HG03575 (cell line): ENCODE measurements around the gene YKT6.
"Not testable (repeated sequence)": the region's sequence is repeated elsewhere in the genome, so short reads cannot be mapped to it uniquely, and the experiment has no call there.

Experiments used
- ATAC-seq: cut with Tn5 transposase; IDR thresholded peaks from one replicate; pipeline ENCODE4 v1.9.1; 2021; ENCODE audit not compliant: unreplicated experiment, insufficient number of reproducible peaks, low FRiP score; ENCODE audit errors: extremely low read depth

Gene YKT6

DNA sequence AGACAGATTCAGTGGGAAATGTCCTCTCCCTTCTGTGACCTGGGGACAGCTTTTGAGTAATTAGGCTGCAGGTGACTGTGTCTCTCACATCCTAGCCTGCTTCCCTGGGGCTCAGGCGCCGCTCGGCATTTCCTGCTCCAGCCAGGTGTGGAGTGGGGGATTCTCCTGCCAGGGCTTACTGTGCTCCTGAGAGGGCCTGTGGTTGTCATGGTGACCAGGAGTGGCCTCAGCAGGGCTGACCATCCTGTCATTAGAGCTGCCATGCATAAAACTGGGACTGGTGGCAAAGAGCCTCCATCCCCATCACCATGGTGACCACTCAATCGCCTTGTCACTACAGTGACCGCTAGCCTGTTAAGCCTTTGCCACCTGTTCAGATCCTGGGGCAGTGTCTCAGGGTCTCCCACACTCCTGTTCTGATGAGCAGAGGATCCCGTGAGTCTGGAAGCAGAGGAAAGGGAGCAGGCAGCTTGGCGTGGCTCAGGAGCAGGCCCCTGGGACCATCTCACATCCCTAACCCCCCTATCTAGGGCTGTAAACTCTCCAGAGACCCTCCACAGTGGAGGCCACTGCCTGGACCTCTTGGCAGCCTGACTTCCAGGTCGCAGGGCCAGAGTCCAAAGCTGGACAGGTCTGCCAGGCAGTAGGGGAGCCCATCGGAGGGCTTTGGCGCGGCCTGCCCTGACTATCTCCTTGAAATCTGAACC lies 11.3 kb upstream of the YKT6 start, which contains the start of gene GCK:
Gene GCK (minus strand): TSS at position 154 of the 707 bp plus-strand sequence. CDS start 486 bp downstream, outside the sequence.
- no peak for ATAC-seq

DNA sequence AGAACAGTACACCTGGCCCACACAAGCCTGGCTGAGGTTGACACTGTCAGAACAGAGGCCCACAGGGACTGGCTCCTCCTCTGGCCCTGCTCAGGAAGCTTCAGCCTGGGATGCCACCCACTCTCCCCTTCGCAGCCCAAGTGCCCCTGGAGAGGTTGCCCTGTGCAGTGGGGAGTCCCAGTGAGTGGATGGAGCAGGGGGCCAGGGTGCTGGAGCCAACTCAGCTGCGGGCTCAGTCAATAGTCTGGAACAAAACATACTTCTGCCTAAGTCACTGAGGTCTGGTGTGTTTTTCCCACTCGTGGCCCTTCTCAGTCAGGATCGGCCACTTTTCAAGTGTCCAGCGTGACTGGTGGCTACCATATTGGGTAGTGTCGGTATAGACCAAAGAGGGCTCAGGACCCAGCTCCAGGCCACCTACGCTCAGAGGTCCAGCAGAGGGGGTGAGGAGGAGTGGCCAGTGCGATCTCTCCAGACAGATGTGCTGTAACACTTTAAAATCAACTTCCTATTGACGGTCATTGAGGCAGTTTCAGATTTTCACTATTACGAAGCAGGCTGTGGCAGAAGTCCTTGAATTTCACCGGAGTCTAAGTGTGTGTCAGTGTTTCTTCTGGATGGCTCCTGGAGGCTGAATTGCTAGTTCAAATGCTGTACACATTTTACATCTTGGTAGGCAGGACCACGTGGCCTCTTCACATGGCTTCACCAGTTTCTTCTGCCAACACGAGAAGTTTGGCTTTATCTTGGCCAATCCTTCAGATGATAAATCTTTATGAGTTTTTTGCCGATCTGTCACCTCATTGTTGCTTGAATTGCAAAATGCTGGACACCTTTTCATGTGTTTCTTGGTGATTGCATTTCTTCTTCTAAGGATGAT lies 10.5 kb upstream of the YKT6 start:
- no peak for ATAC-seq

DNA sequence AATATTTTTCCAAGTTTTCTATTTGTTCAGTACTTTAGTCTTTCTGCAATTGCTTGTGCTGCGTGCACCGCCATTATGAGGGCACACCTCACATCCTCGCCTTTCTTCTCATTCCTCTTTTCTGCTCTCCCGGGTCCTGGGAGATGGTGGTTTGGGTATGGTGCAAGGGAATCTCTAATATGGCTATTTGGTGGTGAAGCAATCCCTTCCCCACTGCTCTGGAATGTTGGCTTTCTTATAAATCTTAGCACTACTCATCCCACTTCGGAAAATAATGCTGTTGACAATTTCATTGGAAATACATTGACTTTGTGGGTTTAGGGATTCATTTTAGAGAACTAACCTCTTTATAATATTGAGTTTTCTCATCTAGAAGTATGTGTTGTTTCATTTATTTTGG lies 9.6 kb upstream of the YKT6 start:
- no peak for ATAC-seq

DNA sequence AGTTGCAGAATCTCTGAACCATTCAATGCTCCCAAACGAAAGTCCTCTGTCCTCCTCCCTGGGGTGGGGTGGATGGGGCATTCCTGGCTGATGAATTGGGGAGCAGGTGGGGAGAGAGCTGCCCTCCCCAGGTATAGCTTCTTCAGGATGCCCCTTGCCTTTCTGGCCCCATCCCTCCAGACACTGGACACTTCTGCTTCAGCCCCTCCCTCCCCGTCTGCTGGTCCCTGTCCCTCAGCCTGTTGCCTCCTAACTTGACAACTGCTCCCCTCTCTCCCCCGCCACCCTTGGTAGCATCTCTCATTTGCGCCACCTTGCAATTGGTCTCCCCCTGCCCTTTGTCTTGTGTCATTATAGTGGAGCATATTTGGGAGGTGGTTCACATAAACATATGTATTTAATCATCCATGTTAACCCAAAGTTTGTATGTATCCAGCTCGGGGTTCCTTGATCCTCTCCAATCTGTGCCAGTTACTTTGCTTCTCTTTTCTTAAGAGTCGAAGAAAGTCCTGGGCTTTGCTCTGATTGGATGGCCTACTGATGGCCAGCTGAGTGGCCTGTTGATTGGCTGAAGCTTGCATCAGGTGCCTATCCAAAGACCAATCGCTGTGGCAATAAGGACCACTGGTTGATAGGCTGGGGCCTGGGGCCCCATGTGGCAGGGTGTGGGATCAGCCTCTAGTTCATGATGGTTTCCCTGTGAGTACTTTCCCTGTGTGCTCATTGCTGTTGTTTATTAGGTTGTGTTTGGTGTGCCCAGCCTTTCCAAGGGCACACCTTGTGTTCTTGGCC lies 7.6 kb upstream of the YKT6 start:
- no peak for ATAC-seq

DNA sequence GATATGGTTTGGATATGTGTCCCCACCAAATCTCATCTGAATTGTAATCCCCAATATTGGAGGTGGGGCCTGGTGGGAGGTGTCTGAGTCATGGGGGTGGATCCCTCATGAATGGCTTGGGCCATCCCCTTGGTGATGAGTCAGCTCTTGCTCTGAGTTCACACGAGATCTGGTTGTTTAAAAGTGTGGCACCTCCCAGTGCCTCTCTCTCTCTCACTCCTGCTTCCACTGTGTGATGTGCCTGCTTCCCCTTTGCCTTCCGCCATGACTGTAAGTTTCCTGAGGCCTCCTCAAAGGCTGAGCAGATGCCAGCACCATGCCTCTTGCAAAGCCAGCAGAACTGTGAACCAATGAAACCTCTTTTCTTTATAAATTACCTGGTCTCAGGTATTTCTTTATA lies 6.7 kb upstream of the YKT6 start:
- no peak for ATAC-seq

DNA sequence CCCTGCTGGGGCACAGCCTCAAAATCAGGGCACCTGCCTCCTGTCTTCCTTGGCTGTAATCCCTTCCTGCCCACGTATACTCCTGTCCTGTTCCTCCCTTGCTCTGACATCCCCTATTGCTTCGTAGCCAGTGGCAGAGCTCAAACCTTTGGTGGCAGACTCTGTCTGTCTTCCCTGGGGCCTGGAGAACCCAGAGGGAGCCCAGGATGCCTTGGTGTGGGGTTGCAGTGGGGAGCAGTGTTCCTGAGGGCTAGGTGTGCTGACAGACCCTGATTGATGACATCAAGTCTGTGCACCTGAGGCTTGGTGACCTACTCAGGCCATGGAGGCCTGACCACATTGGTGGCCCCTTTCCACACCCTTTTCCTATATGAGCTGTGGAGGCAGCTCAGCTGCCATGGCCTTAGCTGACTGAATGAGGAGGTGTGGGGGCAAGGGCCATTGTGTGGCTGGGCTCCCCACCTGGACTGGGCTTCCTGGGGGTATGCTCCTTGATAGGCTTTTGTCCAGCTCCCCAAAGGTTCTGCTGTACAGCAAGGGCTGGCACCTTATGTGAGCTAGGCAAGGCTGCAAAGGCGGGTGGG lies 6.1 kb upstream of the YKT6 start:
- no peak for ATAC-seq

DNA sequence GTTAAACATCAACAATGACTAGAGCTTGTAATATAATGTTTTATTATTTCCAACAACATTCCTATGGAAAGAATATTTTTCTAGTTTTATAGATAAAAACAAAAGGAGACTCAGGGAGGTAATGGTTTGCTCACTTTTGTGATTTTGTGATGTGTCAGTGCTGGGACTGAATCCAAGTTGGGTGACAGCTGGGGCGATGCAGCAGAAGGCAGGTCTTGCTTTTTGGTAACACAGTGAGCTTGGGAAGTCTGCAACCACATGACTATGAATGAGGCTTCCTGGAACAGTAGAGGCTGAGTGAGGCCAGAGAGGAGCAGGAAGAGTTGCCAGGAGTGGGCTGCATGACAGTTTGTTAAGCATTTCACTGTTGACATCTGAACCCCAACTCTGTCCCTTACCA lies 4.9 kb upstream of the YKT6 start:
- ATAC-seq: no peak

DNA sequence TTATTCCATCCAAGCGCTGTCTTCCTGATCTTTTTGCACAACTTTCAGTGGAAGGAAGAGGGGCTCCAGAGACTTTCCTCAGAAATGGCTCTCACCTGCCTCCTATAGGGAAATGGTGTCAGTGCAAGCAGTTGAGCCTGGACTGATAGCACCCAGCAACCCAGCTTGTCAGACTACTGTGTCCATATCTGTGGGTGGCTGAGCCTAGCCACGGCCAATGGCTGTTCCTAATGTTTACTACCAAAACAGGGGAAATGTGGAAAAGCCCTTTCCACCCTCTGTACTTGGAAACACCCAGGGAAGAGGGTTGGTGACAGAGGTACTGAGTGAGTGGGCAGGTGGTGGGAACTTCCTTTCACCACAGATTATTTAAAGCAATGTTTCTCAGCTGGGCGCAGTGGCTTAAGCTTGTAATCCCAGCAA lies 4.3 kb upstream of the YKT6 start:
- ATAC-seq: no peak

DNA sequence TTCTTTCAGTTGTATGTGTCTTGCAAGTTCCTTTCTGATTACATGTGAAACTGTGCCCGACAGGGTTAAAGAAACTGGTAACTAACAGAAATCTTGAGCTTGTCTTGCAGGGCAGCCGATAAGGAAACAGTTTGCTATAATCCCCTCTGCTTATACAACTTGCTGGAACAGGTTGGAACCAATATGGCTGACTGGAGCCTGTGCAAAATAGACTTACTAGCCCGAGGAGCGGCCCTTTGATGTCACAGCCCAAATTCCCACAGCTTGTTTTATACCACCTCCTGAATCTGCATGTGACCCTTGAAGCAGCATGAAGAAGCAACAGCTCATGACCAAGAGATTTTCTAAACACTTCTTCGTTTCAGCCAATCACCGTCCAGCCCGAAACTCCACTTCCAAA lies 3.3 kb upstream of the YKT6 start:
- ATAC-seq: no peak

DNA sequence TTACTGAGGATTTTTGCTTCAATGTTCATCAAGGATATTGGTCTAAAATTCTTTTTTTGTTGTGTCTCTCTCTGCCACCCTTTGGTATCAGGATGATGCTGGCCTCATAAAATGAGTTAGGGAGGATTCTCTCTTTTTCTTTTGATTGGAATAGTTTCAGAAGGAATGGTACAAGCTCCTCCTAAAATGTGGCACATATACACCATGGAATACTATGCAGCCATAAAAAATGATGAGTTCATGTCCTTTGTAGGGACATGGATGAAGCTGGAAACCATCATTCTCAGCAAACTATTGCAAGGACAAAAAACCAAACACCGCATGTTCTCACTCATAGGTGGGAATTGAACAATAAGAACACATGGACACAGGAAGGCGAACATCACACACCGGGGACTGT lies 615 bp upstream of the YKT6 start:
- ATAC-seq: not testable (repeated sequence)

DNA sequence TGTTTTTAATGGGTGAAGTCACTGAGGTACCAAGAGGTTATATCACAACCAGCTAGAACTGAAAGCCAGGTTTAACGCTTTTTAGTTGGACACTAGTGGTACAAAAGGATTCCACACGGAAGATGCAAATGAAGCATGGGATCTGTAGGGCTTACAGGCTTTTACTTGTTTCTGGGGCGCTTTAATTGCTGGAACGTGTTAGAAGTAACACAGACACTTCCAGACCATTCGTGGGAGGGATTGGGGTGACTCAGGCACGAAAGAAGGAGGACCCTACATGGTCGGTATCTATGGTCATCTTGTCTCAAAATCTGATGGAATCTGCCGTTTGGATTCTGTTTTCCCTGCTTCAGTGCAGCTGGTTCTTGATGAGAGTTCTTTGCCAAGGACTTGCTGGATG lies 1.0 kb downstream of the YKT6 start:
- ATAC-seq: no peak

DNA sequence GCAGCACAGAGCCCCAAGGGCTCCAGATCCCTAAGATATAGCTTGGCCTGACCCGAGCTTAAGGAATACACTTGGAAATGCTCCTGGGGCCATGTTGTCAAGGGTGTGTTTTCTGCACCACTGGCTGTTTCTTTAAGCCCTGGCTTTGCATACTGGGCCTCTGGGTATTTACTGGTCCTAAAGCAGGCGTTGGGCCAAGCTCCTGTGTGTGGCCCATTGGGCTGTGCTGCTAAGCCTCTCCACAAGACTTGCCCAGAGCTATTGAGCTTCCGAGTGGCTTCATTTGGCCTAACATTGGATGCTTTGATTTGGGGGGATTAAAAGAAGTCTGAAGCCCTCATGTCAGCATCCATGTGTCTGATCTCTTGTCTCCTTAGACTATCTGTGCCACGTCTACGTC lies 5.2 kb downstream of the YKT6 start:
- no peak for ATAC-seq

DNA sequence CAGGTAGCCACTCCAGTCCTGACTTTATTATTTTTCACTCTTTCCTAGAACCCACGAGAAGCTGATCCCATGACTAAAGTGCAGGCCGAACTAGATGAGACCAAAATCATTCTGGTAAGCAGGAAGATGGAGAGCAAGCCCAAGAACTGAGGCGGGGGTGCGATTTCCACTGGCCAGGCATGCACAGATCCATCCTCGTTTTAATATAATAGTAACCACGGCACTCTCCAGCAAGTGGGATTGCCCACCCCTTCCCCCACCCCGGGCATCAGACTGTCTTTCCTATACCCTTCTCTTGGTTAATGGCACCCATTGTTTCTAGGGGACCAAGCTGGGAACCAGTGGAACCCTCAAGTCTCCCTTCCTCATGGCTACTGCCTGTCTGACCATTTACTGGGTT lies 7.3 kb downstream of the YKT6 start:
- ATAC-seq: no peak

DNA sequence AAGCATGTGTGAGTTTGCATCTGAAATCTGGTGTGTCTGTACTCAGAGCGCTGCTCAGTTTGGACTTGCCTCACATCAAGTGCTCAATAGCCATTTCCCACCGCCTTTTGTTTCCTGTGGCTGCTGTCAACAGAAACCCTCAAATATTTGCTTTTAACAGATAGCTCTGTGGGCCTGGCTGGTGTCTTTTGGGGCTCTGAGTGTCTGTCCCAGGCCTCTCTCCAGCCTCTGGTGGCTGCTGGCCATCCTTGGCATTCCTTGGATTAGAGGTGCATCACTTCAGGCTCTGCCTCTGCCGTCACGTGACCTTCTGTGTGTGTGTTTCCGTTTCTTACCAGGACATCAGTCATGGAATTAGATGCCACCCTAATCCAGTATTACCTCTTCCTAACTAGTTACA lies 9.3 kb downstream of the YKT6 start:
- no peak for ATAC-seq

DNA sequence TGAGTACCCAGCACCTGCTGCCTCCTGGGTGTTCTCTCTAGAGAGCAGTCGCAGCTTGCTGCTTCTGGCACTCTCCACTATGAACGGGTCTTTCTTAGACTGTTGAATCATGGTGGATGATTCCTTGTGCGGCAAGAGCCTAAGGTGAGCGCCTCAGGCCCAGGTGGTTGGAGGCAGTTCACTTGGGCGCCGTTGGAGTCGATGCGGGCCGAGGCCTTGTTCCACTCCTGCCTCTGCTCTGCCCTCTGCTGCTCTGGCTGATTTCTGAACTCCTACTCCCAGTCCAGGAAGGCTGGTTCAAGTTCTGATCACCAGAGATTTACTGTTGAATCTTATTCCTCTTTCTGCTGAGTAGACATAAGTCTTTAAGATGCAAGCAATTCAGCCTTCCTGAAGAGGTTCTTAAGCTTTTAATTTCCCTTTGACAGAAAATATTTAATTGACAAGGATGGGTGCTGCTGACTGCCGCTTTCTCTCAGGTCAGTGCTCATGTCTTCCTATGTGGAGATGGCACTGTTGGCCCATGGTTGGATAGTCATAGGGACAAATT lies 10.4 kb downstream of the YKT6 start:
- no peak for ATAC-seq

DNA sequence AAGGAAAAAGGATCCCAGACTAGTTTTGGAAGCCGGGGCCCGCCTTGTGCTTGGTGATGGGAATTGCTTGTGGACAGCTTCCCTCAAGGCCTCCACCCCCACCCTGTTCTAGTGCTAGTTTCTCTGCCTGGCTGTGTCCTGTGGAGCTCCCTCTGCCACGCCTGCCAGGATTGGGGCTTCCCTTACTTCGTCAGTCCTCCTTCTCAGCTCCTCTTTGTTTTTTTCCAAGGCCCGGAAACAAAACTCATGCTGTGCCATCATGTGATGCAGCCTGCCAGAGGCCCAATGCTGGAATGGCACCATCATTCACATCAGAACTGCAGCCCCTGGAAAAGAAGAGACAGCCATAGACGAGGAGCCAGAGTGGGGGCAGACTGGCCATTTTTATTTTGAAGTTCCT lies 11.2 kb downstream of the YKT6 start:
- no peak for ATAC-seq

DNA sequence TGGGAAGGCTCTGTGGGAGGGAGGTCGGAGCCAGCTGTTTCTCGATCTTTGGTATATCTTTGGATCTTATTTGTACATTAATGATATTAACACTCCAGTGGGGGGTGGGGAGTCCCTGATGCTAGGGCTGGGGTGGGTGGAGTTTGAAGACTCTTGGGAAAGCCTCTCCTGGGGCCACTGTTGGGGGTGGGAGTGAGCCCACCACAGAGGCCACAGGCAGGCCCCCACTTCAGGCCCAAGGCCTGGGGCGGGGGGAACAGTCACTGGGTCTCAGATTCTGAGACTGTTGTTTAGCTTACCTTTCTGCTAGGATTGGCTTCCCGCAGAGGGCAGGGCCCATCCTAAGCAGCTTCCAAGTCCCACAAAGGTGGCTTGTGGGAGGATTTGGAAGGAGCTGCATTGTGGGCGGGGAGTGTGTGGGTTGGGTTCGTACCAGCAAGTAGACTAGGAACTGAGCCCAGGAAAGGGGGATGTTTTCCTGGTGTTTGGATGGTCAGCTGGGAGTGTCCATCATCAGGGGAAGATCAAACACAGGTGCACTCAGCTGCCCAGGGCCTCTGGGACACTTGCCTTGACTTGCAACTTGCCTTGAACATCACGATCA lies 11.9 kb downstream of the YKT6 start:
- ATAC-seq: no peak

DNA sequence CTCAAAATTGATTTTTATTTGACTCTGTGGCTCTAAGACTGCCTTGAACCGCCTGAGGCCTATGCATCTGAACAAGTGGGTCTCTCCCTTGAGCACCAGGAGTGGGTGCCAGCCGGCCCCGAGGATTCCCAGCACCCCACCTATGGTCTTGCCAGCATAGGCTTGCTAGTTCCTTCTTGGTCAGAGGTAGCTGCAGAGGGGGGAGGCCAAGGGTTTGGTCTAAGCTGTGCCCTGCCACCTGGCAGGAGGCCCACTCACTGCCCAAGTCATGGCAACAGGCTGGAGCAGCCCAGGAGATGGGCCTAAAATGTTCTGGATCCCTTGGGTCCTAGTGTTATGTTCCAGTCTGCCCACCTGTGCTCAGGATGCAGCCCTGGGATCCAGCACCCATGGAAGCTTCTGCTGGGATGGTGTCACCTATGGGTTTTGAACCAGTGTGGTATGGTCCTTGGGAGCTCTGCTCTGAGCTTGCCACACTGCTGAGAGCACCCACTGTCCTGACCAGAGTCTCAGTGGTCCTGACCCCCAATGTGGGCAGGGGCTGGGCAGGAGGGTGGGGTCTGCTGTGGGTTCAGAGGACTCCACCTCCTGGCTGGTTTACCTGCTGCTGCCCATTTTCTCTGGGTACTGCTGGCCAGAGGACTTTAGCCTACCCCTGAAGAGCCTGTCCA lies 12.6 kb downstream of the YKT6 start:
- ATAC-seq: no peak
